Measurements from ENCODE around the gene RIPOR3.

GRCh38 chr20:50536333-50536732 lies 155.0 kb downstream of the RIPOR3 start:
- no peak for TF ChIP-seq RAD21 (conservative IDR thresholded peaks at IDR 0.05)
- TF ChIP-seq CTCF (IDR thresholded peaks at IDR 0.05; ENCODE audit: poor library complexity, severe bottlenecking), result no peak
